Activated T-cell treated with anti-CD3 and anti-CD28 coated beads, Interleukin-2, amount 50 U/mL, for 4 hours (primary cell): ENCODE data around the gene EXOSC7. TPM values are rescaled to one million over a fixed set of nuclear protein-coding genes. Genes with fewer than 3 reads are reported as not detected.
"Not testable (repeated sequence)": the region's sequence is repeated elsewhere in the genome, so short reads cannot be mapped to it uniquely, and the experiment has no call there.

Experiments used
- ATAC-seq, 2 donors: fragments of 200-7000 bp; cut with Tn5 transposase; one replicate each; pipeline ENCODE4 v1.10.0; 2021
- DNase-seq: peaks from one replicate; pipeline ENCODE4 v3.0.0-alpha.2; 2020
- H3K27me3 Mint-ChIP-seq: one replicate; pipeline ENCODE4 v1.8.0; 2021; ENCODE audit warnings: low read depth, mixed read lengths
- H3K36me3 Mint-ChIP-seq: one replicate; pipeline ENCODE4 v1.8.0; 2022; ENCODE audit warnings: mixed read lengths; ENCODE audit not compliant: insufficient read depth
- H3K4me1 Mint-ChIP-seq: one replicate; pipeline ENCODE4 v1.8.0; 2021; ENCODE audit warnings: low read depth, mixed read lengths
- H3K4me3 Mint-ChIP-seq: one replicate; pipeline ENCODE4 v1.8.0; 2021; ENCODE audit warnings: mild to moderate bottlenecking, moderate library complexity, mixed read lengths
- H3K9me3 Mint-ChIP-seq: one replicate; pipeline ENCODE4 v1.8.0; 2021; ENCODE audit warnings: mixed read lengths
- total RNA-seq, 3 donors: library from RNA; stranded (reverse); gene quantifications; one replicate each; pipeline ENCODE4 v1.2.1, GENCODE V29; 2021

Gene EXOSC7
- total RNA-seq, 3 donors from 2014 or later: 75.4 to 88.8 (median 83.4) TPM

GRCh38 chr3:44970926-44971490, 5.0 kb upstream of the EXOSC7 start:
- no peak for DNase-seq
- Mint-ChIP-seq H3K9me3 (no peaks in the 10 kb centered on the region), H3K4me3 (no peak overlapping the region), H3K36me3 (peaks cover 5% of the 10 kb centered on the region), H3K4me1 (peaks cover 61% of the 10 kb centered on the region), H3K27me3 (no peaks in the 10 kb centered on the region)
- no peak for ATAC-seq

- ATAC-seq (no peak), DNase-seq (no peak)
- no peaks in the 10 kb centered on the region for H3K9me3 Mint-ChIP-seq
- peaks cover 5% of the 10 kb centered on the region for H3K36me3 Mint-ChIP-seq
- H3K4me3 Mint-ChIP-seq: peak overlapping the region; percentile 98
- peaks cover 54% of the 10 kb centered on the region for H3K4me1 Mint-ChIP-seq
- H3K27me3 Mint-ChIP-seq: no peaks in the 10 kb centered on the region
Measured at GRCh38 chr3:44974416-44974815, 1.6 kb upstream of the EXOSC7 start.

GRCh38 chr3:44981220-44981619, 5.2 kb downstream of the EXOSC7 start:
- Mint-ChIP-seq H3K27me3 (no peaks in the 10 kb centered on the region), H3K4me1 (peaks cover 78% of the 10 kb centered on the region), H3K4me3 (no peak overlapping the region), H3K36me3 (peaks cover 5% of the 10 kb centered on the region), H3K9me3 (no peaks in the 10 kb centered on the region)
- DNase-seq (no peak), ATAC-seq (peak in 1 of 2 donors; percentile 31)

DNA sequence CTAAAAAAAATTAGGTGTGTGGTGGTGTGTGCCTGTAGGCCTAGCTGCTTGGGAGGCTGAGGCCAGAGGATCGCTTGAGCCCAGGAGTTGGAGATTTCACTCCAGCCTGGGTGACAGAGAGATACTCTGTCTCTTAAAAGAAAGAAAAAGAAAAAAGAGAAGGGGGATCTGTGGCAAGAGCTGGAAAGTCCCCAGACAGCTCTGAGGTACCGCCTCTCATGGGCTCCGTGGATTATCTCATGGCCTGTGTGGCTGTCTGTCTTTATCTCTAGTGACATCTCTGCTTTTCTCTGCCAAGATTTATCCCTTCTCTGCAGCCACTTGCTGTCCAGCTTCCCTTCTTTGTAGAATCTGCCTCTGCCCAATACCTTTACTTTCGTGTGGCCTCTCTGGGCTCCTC, 5.7 kb downstream of the EXOSC7 start:
- Mint-ChIP-seq H3K36me3 (peaks cover 5% of the 10 kb centered on the region), H3K4me3 (peak overlapping the region; percentile 17), H3K9me3 (no peaks in the 10 kb centered on the region), H3K27me3 (no peaks in the 10 kb centered on the region), H3K4me1 (peaks cover 76% of the 10 kb centered on the region)
- DNase-seq (no peak), ATAC-seq (peak; percentile 55 to 57)

DNA sequence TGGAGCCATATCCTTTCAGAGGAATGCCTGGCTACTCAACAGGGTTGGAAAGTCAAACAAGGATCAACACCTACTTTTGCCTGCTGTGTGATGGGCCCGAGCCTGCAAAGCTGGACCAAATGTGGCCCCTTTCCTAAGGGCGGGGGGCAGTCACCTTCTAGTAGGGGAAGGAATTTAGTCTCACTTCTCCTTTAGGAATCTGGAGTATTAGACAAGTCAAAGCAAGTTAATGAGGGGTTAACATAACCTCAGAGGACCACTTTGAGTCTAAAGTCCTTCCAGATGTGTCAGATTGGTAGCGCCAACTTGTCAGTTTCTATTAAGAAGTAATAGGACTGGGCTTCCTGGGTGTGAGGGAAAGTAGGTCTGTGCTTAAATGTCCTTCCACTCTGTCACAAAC, 6.8 kb downstream of the EXOSC7 start:
- ATAC-seq: no peak
- H3K4me1 Mint-ChIP-seq: peaks cover 74% of the 10 kb centered on the region
- DNase-seq: no peak
- no peak overlapping the region for H3K4me3 Mint-ChIP-seq
- H3K27me3 Mint-ChIP-seq: no peaks in the 10 kb centered on the region
- peaks cover 5% of the 10 kb centered on the region for H3K36me3 Mint-ChIP-seq
- no peaks in the 10 kb centered on the region for H3K9me3 Mint-ChIP-seq

- no peak overlapping the region for H3K4me3 Mint-ChIP-seq
- DNase-seq: no peak
- H3K27me3 Mint-ChIP-seq: no peaks in the 10 kb centered on the region
- H3K36me3 Mint-ChIP-seq: peaks cover 4% of the 10 kb centered on the region
- ATAC-seq: no peak
- H3K9me3 Mint-ChIP-seq: no peaks in the 10 kb centered on the region
- peaks cover 73% of the 10 kb centered on the region for H3K4me1 Mint-ChIP-seq
Measured at GRCh38 chr3:44983484-44983941, 7.5 kb downstream of the EXOSC7 start.

DNA sequence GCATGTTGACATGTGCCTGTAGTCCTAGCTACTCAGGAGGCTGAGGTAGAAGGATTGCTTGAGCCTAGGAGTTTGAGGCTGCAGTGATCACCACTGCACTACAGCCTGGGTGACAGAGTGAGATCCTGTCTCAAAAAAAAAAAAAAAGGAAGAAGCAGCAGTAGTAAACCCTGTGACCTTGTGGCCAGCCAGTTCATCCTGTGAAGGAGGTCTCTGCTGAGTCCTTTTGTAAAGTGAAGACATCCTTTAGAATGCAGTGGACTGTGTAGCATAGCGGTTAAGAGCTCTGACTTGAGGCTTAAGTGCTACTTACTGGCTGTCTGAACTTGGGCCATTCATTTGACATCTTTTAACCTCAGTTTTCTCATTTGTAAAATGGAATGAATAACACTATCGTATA, 8.3 kb downstream of the EXOSC7 start:
- Mint-ChIP-seq H3K9me3 (no peaks in the 10 kb centered on the region), H3K4me1 (peaks cover 70% of the 10 kb centered on the region), H3K27me3 (no peaks in the 10 kb centered on the region), H3K4me3 (no peak overlapping the region), H3K36me3 (peaks cover 10% of the 10 kb centered on the region)
- no peak for DNase-seq
- ATAC-seq: no peak

GRCh38 chr3:44986330-44986729, 10.3 kb downstream of the EXOSC7 start:
- H3K4me3 Mint-ChIP-seq, H3K9me3 Mint-ChIP-seq, ATAC-seq, DNase-seq, H3K27me3 Mint-ChIP-seq: not testable (repeated sequence)
- Mint-ChIP-seq H3K36me3 (peaks cover 16% of the 10 kb centered on the region), H3K4me1 (peaks cover 63% of the 10 kb centered on the region)

DNA sequence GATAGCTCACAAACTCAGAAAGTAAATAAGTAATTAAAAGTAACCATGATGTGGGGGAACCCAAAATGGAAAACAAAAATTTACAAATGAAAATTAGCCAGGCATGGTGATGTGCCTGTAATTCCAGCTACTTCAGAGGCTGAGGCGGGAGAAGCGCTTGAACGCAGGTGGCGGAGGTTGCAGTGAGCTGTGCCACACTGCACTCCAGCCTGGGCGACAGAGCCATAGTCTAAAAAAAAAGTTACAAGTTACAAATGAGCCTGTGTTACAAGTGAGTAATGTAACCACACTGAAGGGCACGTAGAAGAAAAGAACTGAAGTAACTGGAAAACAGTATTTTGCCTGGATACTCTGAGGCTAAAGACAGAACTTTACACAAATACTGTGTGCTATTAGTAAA, 11.3 kb downstream of the EXOSC7 start:
- peaks cover 60% of the 10 kb centered on the region for H3K4me1 Mint-ChIP-seq
- no peaks in the 10 kb centered on the region for H3K27me3 Mint-ChIP-seq
- ATAC-seq (no peak), DNase-seq (no peak)
- H3K36me3 Mint-ChIP-seq: peaks cover 21% of the 10 kb centered on the region
- no peaks in the 10 kb centered on the region for H3K9me3 Mint-ChIP-seq
- no peak overlapping the region for H3K4me3 Mint-ChIP-seq

DNA sequence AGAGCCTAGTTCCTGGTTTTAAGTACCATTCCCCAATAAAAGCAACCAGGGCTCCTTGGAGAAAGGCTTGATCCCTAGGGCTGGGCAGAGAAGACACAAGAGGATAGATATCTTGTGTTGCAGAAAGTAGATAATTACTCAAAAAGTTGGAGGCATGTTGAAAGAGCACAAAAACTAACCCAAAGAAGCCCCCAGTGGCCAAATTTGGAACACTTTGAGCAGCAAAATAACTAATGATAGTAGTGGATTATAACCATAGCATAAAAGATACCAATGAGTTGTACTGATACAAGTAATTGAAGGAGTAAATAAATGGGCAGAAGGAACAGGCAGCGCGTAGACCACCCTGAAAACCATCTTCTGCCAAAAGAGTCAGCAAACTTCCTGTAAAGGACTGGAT, 12.0 kb downstream of the EXOSC7 start:
- H3K9me3 Mint-ChIP-seq: no peaks in the 10 kb centered on the region
- peaks cover 28% of the 10 kb centered on the region for H3K36me3 Mint-ChIP-seq
- peaks cover 60% of the 10 kb centered on the region for H3K4me1 Mint-ChIP-seq
- no peak overlapping the region for H3K4me3 Mint-ChIP-seq
- no peaks in the 10 kb centered on the region for H3K27me3 Mint-ChIP-seq
- DNase-seq (no peak), ATAC-seq (peak in 1 of 2 donors; percentile 48)

- H3K4me3 Mint-ChIP-seq: no peak overlapping the region
- ATAC-seq (no peak), DNase-seq (no peak)
- peaks cover 57% of the 10 kb centered on the region for H3K4me1 Mint-ChIP-seq
- peaks cover 31% of the 10 kb centered on the region for H3K36me3 Mint-ChIP-seq
- H3K27me3 Mint-ChIP-seq: no peaks in the 10 kb centered on the region
- no peaks in the 10 kb centered on the region for H3K9me3 Mint-ChIP-seq
Measured at GRCh38 chr3:44989141-44989540, 13.1 kb downstream of the EXOSC7 start.

DNA sequence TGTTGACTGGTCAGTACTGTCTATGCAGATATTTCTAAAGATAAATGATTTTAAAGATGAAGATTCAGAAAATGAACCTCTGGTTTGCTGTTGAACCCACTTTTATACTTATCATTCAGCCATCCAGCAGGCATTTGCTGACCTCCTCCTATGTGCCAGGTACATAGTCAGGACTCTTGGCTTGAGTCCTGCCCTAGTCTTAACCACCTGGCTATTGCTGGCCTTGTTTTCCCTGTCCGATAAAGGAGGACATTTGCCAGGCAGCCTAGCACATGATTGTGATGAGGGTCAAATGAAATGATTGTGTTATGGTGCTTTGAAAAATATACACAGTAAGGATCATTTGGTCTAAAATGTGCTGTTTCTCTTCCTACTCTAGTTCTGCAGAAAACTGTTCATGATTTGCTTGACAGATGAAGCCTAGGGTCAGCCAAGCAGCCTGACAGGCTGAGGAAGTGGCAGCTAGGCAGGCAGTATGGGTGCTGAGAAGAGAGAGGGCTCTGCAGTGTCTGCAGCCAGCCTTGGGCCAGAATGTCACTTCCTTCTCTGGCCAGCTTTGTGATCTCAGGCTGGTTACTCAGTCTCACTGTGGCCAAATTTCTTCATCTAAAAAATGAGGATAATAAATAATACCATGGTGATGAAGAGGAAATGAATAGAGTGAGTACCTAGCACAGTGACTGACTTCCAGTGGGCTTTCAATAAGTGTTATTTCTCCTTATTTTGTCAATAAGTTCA, 13.8 kb downstream of the EXOSC7 start:
- no peak for ATAC-seq
- DNase-seq: no peak
- Mint-ChIP-seq H3K36me3 (peaks cover 33% of the 10 kb centered on the region), H3K27me3 (no peaks in the 10 kb centered on the region), H3K4me3 (no peak overlapping the region), H3K4me1 (peaks cover 57% of the 10 kb centered on the region), H3K9me3 (no peaks in the 10 kb centered on the region)

GRCh38 chr3:44991326-44991725, 15.3 kb downstream of the EXOSC7 start:
- ATAC-seq (no peak), DNase-seq (no peak)
- Mint-ChIP-seq H3K36me3 (peaks cover 36% of the 10 kb centered on the region), H3K9me3 (no peaks in the 10 kb centered on the region), H3K4me1 (peaks cover 59% of the 10 kb centered on the region), H3K4me3 (no peak overlapping the region), H3K27me3 (no peaks in the 10 kb centered on the region)

GRCh38 chr3:44992555-44993470, 16.8 kb downstream of the EXOSC7 start:
- DNase-seq: no peak
- Mint-ChIP-seq H3K36me3 (peaks cover 44% of the 10 kb centered on the region), H3K9me3 (no peaks in the 10 kb centered on the region), H3K4me1 (peaks cover 60% of the 10 kb centered on the region), H3K27me3 (no peaks in the 10 kb centered on the region), H3K4me3 (no peak overlapping the region)
- ATAC-seq: no peak
